Measurements from ENCODE around the gene HOXD8.

HOXD8 gene

GRCh38 chr2:176160986-176161824 lies 31.7 kb downstream of the HOXD8 start:
- no peak for DNase-seq

GRCh38 chr2:176161825-176162626 lies 32.5 kb downstream of the HOXD8 start:
- no peak for DNase-seq

GRCh38 chr2:176162911-176163671 lies 33.6 kb downstream of the HOXD8 start:
- no peak for DNase-seq

GRCh38 chr2:176163672-176164056 lies 34.2 kb downstream of the HOXD8 start:
- DNase-seq: no peak

GRCh38 chr2:176164201-176164600 lies 34.7 kb downstream of the HOXD8 start:
- no peak for DNase-seq

GRCh38 chr2:176164611-176165369 lies 35.3 kb downstream of the HOXD8 start:
- DNase-seq: no peak

GRCh38 chr2:176165370-176166050 lies 36.0 kb downstream of the HOXD8 start:
- DNase-seq: no peak

- DNase-seq: no peak
Measured at GRCh38 chr2:176166272-176166671, 36.8 kb downstream of the HOXD8 start.

GRCh38 chr2:176167398-176167797 lies 37.9 kb downstream of the HOXD8 start:
- no peak for DNase-seq

- no peak for DNase-seq
Measured at GRCh38 chr2:176169181-176169580, 39.7 kb downstream of the HOXD8 start.

- DNase-seq: no peak
Measured at GRCh38 chr2:176169711-176170110, 40.2 kb downstream of the HOXD8 start.

- no peak for DNase-seq
Measured at GRCh38 chr2:176170602-176171305, 41.2 kb downstream of the HOXD8 start.

GRCh38 chr2:176171351-176172006 lies 42.0 kb downstream of the HOXD8 start:
- no peak for DNase-seq

- no peak for DNase-seq
Measured at GRCh38 chr2:176172007-176172894, 42.7 kb downstream of the HOXD8 start.

- no peak for DNase-seq
Measured at GRCh38 chr2:176172895-176173566, 43.5 kb downstream of the HOXD8 start.

- DNase-seq: no peak
Measured at GRCh38 chr2:176173567-176174381, 44.3 kb downstream of the HOXD8 start.

GRCh38 chr2:176174382-176174823 lies 44.9 kb downstream of the HOXD8 start:
- DNase-seq: no peak
